C4-2B (cell line): ENCODE measurements around the gene TRAP1.

Source experiments
- H3K27ac ChIP-seq: fragments of 450-650 bp; 2 replicates; pipeline ENCODE4 v1.5.1; 2017
- CTCF ChIP-seq: fragments of 450-650 bp; conservative IDR thresholded peaks from 2 replicates; pipeline ENCODE4 v1.5.1; 2017; ENCODE audit warnings: mild to moderate bottlenecking
- ZFX ChIP-seq: fragments of 450-650 bp; IDR thresholded peaks from 2 replicates; pipeline ENCODE4 v1.6.1; 2017

The TRAP1 gene

GRCh38 chr16:3687021-3687420, 30.3 kb downstream of the TRAP1 start:
- H3K27ac ChIP-seq = no peak overlapping the region
- TF ChIP-seq ZFX (no peak), CTCF (no peak)

- no peak overlapping the region for H3K27ac ChIP-seq
- TF ChIP-seq ZFX = no peak
Measured at GRCh38 chr16:3681206-3681605, 36.1 kb downstream of the TRAP1 start.

GRCh38 chr16:3677994-3678393, 39.3 kb downstream of the TRAP1 start:
- no peak for TF ChIP-seq ZFX
- no peak for TF ChIP-seq CTCF

GRCh38 chr16:3675601-3676130, 41.7 kb downstream of the TRAP1 start:
- no peak for TF ChIP-seq ZFX
- no peak for TF ChIP-seq CTCF
- no peak overlapping the region for H3K27ac ChIP-seq

More at GRCh38 chr16:3677994-3678393, 39.3 kb downstream of the TRAP1 start:
- no peak overlapping the region for H3K27ac ChIP-seq

- no peak overlapping the region for H3K27ac ChIP-seq
- TF ChIP-seq CTCF (no peak), ZFX (no peak)
Measured at GRCh38 chr16:3674513-3675295, 42.6 kb downstream of the TRAP1 start.

- TF ChIP-seq ZFX (no peak), CTCF (no peak)
- H3K27ac ChIP-seq = no peak overlapping the region
Measured at GRCh38 chr16:3673676-3674377, 43.5 kb downstream of the TRAP1 start.

- no peak overlapping the region for H3K27ac ChIP-seq
- TF ChIP-seq ZFX = no peak
- no peak for TF ChIP-seq CTCF
Measured at GRCh38 chr16:3673201-3673600, 44.1 kb downstream of the TRAP1 start.
